ENCODE results near the gene B4GALNT4. TPM values are rescaled to one million over a fixed set of nuclear protein-coding genes. Genes with fewer than 3 reads are reported as not detected.

B4GALNT4 gene
- total and polyA plus RNA-seq, 2 of the 8 experiments (the other 6 are each of a cell fraction or from before 2014, with no cell fraction given), result 40.9 to 76.3 TPM

- TF ChIP-seq ASH2L (IDR thresholded peaks at IDR 0.05; ENCODE audit: low read length), result no peak
- TF ChIP-seq TBP (IDR thresholded peaks at IDR 0.05; ENCODE audit: low read depth, low read length), result no peak
- Histone ChIP-seq H3K79me1 (ENCODE audit: low read depth, low read length) (no peaks in the 10 kb centered on the region), H3K79me2 (ENCODE audit: control insufficient read depth in 1 of 2, insufficient read depth in 2 of 2, low read length in 2 of 2) (no peaks in the 10 kb centered on the region), H4K5ac (ENCODE audit: insufficient read length, low read depth, low read length) (no peak overlapping the region), H3K27ac (ENCODE audit: low read depth, low read length) (no peak overlapping the region), H3K56ac (replicated peaks; ENCODE audit: insufficient read length, low read depth, low read length) (no peak overlapping the region), H3K27me3 (replicated peaks in 1 of 4; ENCODE audit: control insufficient read depth in 3 of 4, extremely low read depth in 1 of 4, insufficient read depth in 3 of 4, low read length in 3 of 4) (no peaks in the 10 kb centered on the region), H3K4me3 (ENCODE audit: extremely low read depth in 1 of 4, insufficient read depth in 2 of 4, low read depth in 3 of 4, low read length in 4 of 4) (no peak overlapping the region), H2BK20ac (ENCODE audit: low read length) (no peak overlapping the region), H4K91ac (replicated peaks; ENCODE audit: insufficient read length, low read length) (peak overlapping the region; percentile 5), H3K9me3 (ENCODE audit: insufficient read depth in 2 of 2, low read depth in 1 of 2, low read length in 1 of 2) (peaks cover 7 to 8% of the 10 kb centered on the region in 2 experiments; a peak in 3 of 4 replicates), H2BK12ac (ENCODE audit: low read depth, low read length) (peak overlapping the region; percentile 71; the same call in 1 of the 2 replicates), H2AK5ac (ENCODE audit: low read depth, low read length) (no peak overlapping the region), H2AFZ (ENCODE audit: low read length) (no peak overlapping the region), H3K14ac (ENCODE audit: insufficient read length) (no peak overlapping the region), H4K20me1 (replicated peaks in 1 of 2; ENCODE audit: control insufficient read depth in 1 of 2, insufficient read depth in 2 of 2, low read length in 2 of 2) (no peaks in the 10 kb centered on the region), H3K9ac (replicated peaks in 1 of 4; ENCODE audit: extremely low read depth in 1 of 4, low read depth in 3 of 4, low read length in 3 of 4) (no peak overlapping the region), H4K8ac (ENCODE audit: extremely low read depth, insufficient read depth, low read length) (no peak overlapping the region; the same call in 1 of the 2 replicates), H2BK15ac (ENCODE audit: low read length) (no peak overlapping the region), H3K4me1 (replicated peaks in 1 of 4; ENCODE audit: control insufficient read depth in 3 of 4, insufficient read depth in 4 of 4, low read length in 3 of 4) (peaks cover 0 to 14% (median 2%) of the 10 kb centered on the region in 4 experiments; a peak in 4 of 7 replicates), H2BK5ac (ENCODE audit: low read depth, low read length) (no peak overlapping the region; the same call in 1 of the 2 replicates), H3K23ac (ENCODE audit: insufficient read length) (no peak overlapping the region), H3K23me2 (ENCODE audit: low read depth, low read length) (no peaks in the 10 kb centered on the region), H3K18ac (ENCODE audit: extremely low read depth, low read length) (no peak overlapping the region), H3K36me3 (ENCODE audit: control insufficient read depth in 2 of 4, insufficient read depth in 4 of 4, low read length in 3 of 4) (no peaks in the 10 kb centered on the region), H2BK120ac (replicated peaks; ENCODE audit: low read depth, low read length) (no peak overlapping the region), H3K4ac (replicated peaks; ENCODE audit: insufficient read length, low read depth, low read length) (peak overlapping the region; percentile 46), H3K4me2 (ENCODE audit: insufficient read depth in 1 of 2, low read depth in 2 of 2, low read length in 2 of 2) (no peak overlapping the region)
- FAIRE-seq, result no peak
- ChIA-PET POLR2A (ENCODE audit: partially characterized antibody) (interaction anchor here (0.7 to 1.8 kb wide), 6 partner anchors 9 to 26 kb away, joined by 3 to 8 read pairs (median 4); partner anchors contain the start of gene IFITM2), CTCF (ENCODE audit: partially characterized antibody) (interaction anchor here (1.0 to 2.4 kb wide), 4 partner anchors 11 to 121 kb away, joined by 3 to 6 read pairs (median 4); partner anchors contain the start of gene BET1L)
- no peak for DNase-seq (ENCODE audit: low read depth in 1 of 2, low spot score in 2 of 2)
- 95% methylated on average over 13 of the region's 13 CpGs; no CpG with 5 or more reads in 1 of the 2 experiments for WGBS, 2 experiments (ENCODE audit: extremely low coverage in 1 of 2, insufficient coverage in 1 of 2, insufficient read length in 1 of 2, insufficient replicate concordance in 2 of 2, low coverage in 1 of 2, low lambda C conversion rate in 2 of 2, missing lambda C conversion rate in 1 of 2)
Observed at GRCh38 chr11:328012-328411, 41.3 kb upstream of the B4GALNT4 start.

Measured in H1 (cell line).